Measurements from ENCODE around the gene SDS. TPM values are rescaled to one million over a fixed set of nuclear protein-coding genes. Genes with fewer than 3 reads are reported as not detected.

SDS gene
- total RNA-seq, 4 donors from 2014 or later: 0.63 TPM; not detected in 3

- H3K4me3 ChIP-seq (ENCODE audit: low read depth, poor library complexity, severe bottlenecking): no peak overlapping the region
- no peak for DNase-seq (ENCODE audit: low spot score in 2 of 2)
- intact Hi-C loops (cut with DNase I; ENCODE audit: low total_unique reads): no loop called here
- TF ChIP-seq POLR2A (IDR thresholded peaks at IDR 0.05): no peak
- TF ChIP-seq CTCF (IDR thresholded peaks at IDR 0.05): no peak
- 20 to 28% methylated on average over 7 to 8 of the region's 8 CpGs for WGBS, 2 donors
These were observed 35.9 kb upstream of the SDS start for GRCh38 chr12:113439606-113440030.

DNA sequence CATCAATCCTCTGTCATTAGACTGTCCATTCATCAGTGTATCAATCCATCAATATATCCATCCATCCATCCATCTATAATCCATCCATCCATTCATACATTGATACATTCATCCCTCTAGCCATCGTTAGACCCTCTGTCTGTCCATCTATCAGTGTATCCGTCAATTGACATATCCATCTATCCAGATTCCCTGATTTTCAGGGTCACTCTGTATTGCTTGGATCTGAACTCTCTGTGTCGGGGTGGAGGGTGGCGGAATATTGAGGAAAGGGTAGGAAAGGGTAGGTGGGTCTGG is 35.6 kb upstream of the SDS start:
- no peak for TF ChIP-seq POLR2A (IDR thresholded peaks at IDR 0.05)
- no peak for TF ChIP-seq CTCF (IDR thresholded peaks at IDR 0.05)
- no peak for DNase-seq (ENCODE audit: low spot score in 2 of 2)

DNA sequence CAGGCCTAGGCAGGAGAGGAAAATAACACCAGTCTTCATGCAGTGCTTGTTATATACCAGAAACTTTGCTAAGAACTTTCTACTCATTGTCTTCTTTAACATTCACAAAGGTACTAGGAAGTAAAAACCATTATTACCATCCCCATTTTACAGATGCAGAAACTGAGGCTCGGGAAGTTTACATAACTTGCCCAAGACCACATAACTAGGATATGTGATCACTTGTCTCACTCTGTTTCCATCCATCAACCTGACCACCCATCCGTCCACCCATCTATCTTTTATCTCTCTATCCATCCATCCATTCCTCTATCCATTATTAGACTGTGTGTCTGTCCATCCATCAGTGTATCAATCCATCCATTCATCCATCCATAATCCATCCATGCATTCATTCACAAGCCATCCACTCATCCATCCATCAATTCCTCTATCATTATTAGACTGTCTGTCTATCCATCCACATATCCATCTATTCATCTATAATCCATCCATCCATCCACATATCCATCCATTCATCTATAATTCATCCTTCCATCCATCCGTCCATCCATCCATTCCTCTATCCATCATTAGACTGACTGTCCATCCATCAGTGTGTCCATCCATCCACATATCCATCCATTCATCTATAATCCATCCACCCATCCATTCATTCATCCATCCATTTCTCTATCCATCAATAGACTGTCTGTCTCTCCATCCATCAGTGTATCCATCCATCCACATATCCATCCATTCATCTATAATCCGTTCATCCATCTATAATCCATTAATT is 35.0 kb upstream of the SDS start:
- no peak overlapping the region for H3K4me3 ChIP-seq (ENCODE audit: low read depth, poor library complexity, severe bottlenecking)
- intact Hi-C loops (cut with DNase I; ENCODE audit: low total_unique reads): no loop called here
- DNase-seq (ENCODE audit: low spot score in 2 of 2): no peak
- 85 to 86% methylated on average over 4 of the region's 4 CpGs for WGBS, 2 donors
- no peak for TF ChIP-seq CTCF (IDR thresholded peaks at IDR 0.05)
- no peak for TF ChIP-seq POLR2A (IDR thresholded peaks at IDR 0.05)

More for the DNA sequence above, 35.6 kb upstream of the SDS start:
- H3K4me3 ChIP-seq (ENCODE audit: low read depth, poor library complexity, severe bottlenecking): no peak overlapping the region
- WGBS, 2 donors: 33 to 36% methylated on average over 4 of the region's 4 CpGs
- intact Hi-C loops (cut with DNase I; ENCODE audit: low total_unique reads): no loop called here

DNA sequence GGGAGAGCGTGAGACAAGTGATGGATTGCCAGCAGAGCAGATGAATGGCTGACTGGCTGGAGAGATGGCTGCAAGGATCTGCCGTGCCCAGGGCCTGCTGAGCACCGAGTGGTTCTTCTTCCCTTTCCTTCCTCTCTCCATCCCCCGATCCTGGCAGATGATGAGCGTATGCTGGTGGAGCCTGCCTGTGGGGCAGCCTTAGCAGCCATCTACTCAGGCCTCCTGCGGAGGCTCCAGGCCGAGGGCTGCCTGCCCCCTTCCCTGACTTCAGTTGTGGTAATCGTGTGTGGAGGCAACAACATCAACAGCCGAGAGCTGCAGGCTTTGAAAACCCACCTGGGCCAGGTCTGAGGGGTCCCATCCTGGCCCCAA is 34.0 kb upstream of the SDS start:
- intact Hi-C loops (cut with DNase I; ENCODE audit: low total_unique reads): no loop called here
- no peak for DNase-seq (ENCODE audit: low spot score in 2 of 2)
- 67 to 69% methylated on average over 9 of the region's 9 CpGs for WGBS, 2 donors
- H3K4me3 ChIP-seq (ENCODE audit: low read depth, poor library complexity, severe bottlenecking): no peak overlapping the region
- no peak for TF ChIP-seq POLR2A (IDR thresholded peaks at IDR 0.05)
- no peak for TF ChIP-seq CTCF (IDR thresholded peaks at IDR 0.05)

- no peak for DNase-seq (ENCODE audit: low spot score in 2 of 2)
- TF ChIP-seq POLR2A (IDR thresholded peaks at IDR 0.05): no peak
- no peak for TF ChIP-seq CTCF (IDR thresholded peaks at IDR 0.05)
- intact Hi-C loops (cut with DNase I; ENCODE audit: low total_unique reads): no loop called here
- WGBS, 2 donors: 80 to 82% methylated on average over 6 of the region's 6 CpGs
- no peak overlapping the region for H3K4me3 ChIP-seq (ENCODE audit: low read depth, poor library complexity, severe bottlenecking)
These were observed 33.5 kb upstream of the SDS start for GRCh38 chr12:113436993-113437728.
